ENCODE measurements around the gene MRPS10. TPM values are rescaled to one million over a fixed set of nuclear protein-coding genes. Genes with fewer than 3 reads are reported as not detected.
A peak's percentile ranks its signal among the peaks of the same experiment; 100 is the strongest.

Gene MRPS10
- total RNA-seq, 4 donors from 2014 or later, result 27.8 to 38.8 (median 29.3) TPM

- Histone ChIP-seq H3K9me3 (no peaks in the 10 kb centered on the region), H3K4me1 (peaks cover 13 to 29% (median 23%) of the 10 kb centered on the region in 4 donors), H3K4me3 (no peak overlapping the region), H3K27ac (replicated peaks in 1 of 4) (peak overlapping the region in 1 of 4 donors; percentile 7), H3K27me3 (no peaks in the 10 kb centered on the region), H3K36me3 (peaks cover 0 to 27% (median 14%) of the 10 kb centered on the region in 4 donors)
- DNase-seq (ENCODE audit: extremely low spot score), result no peak
- WGBS, result 90% methylated on average over 21 of the region's 24 CpGs
- intact Hi-C loops (cut with DNase I), result loop anchor here (5.0 to 10.0 kb wide), 2 partner anchors 192 to 284 kb away; partner anchors contain the start of gene TRERF1
- TF ChIP-seq CTCF (IDR thresholded peaks at IDR 0.05) (no peak), EP300 (IDR thresholded peaks at IDR 0.05) (no peak), POLR2A (IDR thresholded peaks at IDR 0.05; ENCODE audit: low read depth) (no peak)
Measured at GRCh38 chr6:42263165-42263728, 45.6 kb upstream of the MRPS10 start.

GRCh38 chr6:42260972-42261371, 43.3 kb upstream of the MRPS10 start:
- Histone ChIP-seq H3K9me3 (no peaks in the 10 kb centered on the region), H3K27ac (replicated peaks in 1 of 4) (peak overlapping the region in 2 of 4 donors; percentile 6 to 24), H3K4me1 (peaks cover 13 to 29% (median 23%) of the 10 kb centered on the region in 4 donors), H3K36me3 (peaks cover 0 to 40% (median 15%) of the 10 kb centered on the region in 4 donors), H3K27me3 (no peaks in the 10 kb centered on the region), H3K4me3 (no peak overlapping the region)
- peak; percentile 36 to 63 (median 49) for TF ChIP-seq CTCF (IDR thresholded peaks at IDR 0.05)
- TF ChIP-seq POLR2AphosphoS5 (IDR thresholded peaks at IDR 0.05), result no peak
- DNase-seq (ENCODE audit: extremely low spot score), result no peak
- 45% methylated on average over 6 of the region's 11 CpGs for WGBS
- intact Hi-C loops (cut with DNase I), result loop anchor here (5.0 to 10.0 kb wide), 2 partner anchors 194 to 286 kb away; partner anchors contain the start of gene TRERF1

GRCh38 chr6:42260396-42260888, 42.8 kb upstream of the MRPS10 start:
- Histone ChIP-seq H3K27me3 (no peaks in the 10 kb centered on the region), H3K27ac (replicated peaks in 1 of 4) (peak overlapping the region in 1 of 4 donors; percentile 24), H3K4me1 (peaks cover 13 to 29% (median 23%) of the 10 kb centered on the region in 4 donors), H3K4me3 (no peak overlapping the region), H3K36me3 (peaks cover 1 to 43% (median 15%) of the 10 kb centered on the region in 4 donors), H3K9me3 (no peaks in the 10 kb centered on the region)
- TF ChIP-seq POLR2AphosphoS5 (IDR thresholded peaks at IDR 0.05) (no peak), POLR2A (IDR thresholded peaks at IDR 0.05; ENCODE audit: low read depth) (no peak), EP300 (IDR thresholded peaks at IDR 0.05) (no peak), CTCF (IDR thresholded peaks at IDR 0.05) (no peak)
- intact Hi-C loops (cut with DNase I), result loop anchor here (5.0 to 10.0 kb wide), 2 partner anchors 194 to 287 kb away; partner anchors contain the start of gene TRERF1
- no peak for DNase-seq (ENCODE audit: extremely low spot score)
- WGBS, result 72% methylated on average over 5 of the region's 7 CpGs

- intact Hi-C loops (cut with DNase I), result loop anchor here (5.0 to 10.0 kb wide), 2 partner anchors 195 to 287 kb away; partner anchors contain the start of gene TRERF1
- Histone ChIP-seq H3K27me3 (no peaks in the 10 kb centered on the region), H3K36me3 (peaks cover 3 to 48% (median 18%) of the 10 kb centered on the region in 4 donors), H3K4me3 (no peak overlapping the region), H3K27ac (replicated peaks in 1 of 4) (peak overlapping the region in 2 of 4 donors; percentile 24 to 28), H3K9me3 (no peaks in the 10 kb centered on the region), H3K4me1 (peaks cover 13 to 29% (median 23%) of the 10 kb centered on the region in 4 donors)
- WGBS, result 77% methylated on average over 10 of the region's 10 CpGs
- no peak for DNase-seq (ENCODE audit: extremely low spot score)
- TF ChIP-seq CTCF (IDR thresholded peaks at IDR 0.05), result no peak
- no peak for TF ChIP-seq EP300 (IDR thresholded peaks at IDR 0.05)
- TF ChIP-seq POLR2A (IDR thresholded peaks at IDR 0.05; ENCODE audit: low read depth), result no peak
- no peak for TF ChIP-seq POLR2AphosphoS5 (IDR thresholded peaks at IDR 0.05)
Measured at GRCh38 chr6:42259841-42260395, 42.3 kb upstream of the MRPS10 start.

Measured in esophagus muscularis mucosa (tissue), 4 donors.